GM19193 (cell line): ENCODE measurements around the gene CLN5.

Experiments
- POLR2A ChIP-seq: IDR thresholded peaks from 4 replicates; pipeline ENCODE4 v1.6.1; 2011; ENCODE audit not compliant: insufficient read depth, insufficient read length; ENCODE audit errors: extremely low read depth

Gene CLN5

DNA sequence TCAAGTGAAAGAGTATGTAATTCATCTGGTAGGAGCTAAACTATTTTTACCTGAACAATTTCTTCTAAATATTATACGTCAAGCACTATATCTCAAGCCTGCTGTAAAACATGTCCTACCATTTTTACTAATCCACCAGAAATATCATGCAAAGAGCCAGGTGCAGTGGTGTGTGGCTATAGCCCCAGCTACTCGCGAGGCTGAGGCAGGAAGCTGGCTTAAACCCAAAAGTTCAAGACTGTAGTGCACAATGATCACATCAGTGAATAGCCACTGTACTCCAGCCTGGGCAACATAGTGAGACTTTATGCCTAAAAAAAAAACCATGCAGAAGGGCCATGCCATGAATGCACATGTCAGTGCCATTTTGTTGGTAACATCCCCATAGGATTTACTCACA is 20.7 kb upstream of the CLN5 start:
- TF ChIP-seq POLR2A, result no peak

DNA sequence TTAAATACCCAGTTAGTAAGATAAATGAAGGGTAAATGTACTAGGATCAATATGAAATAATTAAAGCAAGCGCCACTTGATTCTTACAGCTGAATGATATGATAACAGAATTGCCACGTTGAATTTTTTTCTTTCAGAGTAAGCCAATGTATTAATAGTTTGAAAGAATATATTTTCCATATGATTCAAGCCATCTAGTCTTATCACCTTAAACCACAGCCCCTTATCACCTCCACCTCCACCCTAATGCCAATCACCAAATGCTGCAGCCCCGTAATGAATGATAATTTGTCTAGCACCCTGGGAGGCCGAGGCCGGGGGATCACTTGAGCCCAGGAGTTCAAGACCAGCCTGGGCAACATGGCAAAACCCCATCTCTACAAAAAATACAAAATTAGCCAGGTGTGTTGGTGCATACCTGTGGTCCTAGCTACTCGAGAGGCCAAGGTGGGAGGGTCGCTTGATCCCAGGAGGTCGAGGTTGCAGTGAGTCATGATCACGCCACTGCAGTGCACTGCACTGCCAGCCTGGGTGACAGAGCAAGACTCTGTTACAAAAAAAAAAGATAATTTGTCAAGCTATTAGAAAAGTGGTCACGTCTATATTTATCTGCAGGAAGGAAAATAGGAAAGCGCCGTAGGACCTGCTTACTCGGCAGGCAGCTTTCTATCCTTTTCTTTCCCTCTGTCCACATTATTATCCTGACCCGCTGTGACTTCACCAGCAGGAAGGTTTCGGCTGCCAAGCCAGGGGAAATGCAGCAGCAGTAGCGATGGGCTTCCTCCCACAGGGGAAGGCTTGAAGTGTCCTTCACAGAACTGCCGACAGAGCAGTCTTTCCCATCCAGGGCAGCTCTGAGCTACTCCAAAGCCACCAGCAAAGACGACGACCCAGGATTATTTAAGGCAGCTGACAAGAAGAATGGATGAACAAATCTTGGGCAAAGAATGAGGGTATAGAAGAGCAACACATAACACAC is 19.7 kb upstream of the CLN5 start:
- TF ChIP-seq POLR2A, result no peak

DNA sequence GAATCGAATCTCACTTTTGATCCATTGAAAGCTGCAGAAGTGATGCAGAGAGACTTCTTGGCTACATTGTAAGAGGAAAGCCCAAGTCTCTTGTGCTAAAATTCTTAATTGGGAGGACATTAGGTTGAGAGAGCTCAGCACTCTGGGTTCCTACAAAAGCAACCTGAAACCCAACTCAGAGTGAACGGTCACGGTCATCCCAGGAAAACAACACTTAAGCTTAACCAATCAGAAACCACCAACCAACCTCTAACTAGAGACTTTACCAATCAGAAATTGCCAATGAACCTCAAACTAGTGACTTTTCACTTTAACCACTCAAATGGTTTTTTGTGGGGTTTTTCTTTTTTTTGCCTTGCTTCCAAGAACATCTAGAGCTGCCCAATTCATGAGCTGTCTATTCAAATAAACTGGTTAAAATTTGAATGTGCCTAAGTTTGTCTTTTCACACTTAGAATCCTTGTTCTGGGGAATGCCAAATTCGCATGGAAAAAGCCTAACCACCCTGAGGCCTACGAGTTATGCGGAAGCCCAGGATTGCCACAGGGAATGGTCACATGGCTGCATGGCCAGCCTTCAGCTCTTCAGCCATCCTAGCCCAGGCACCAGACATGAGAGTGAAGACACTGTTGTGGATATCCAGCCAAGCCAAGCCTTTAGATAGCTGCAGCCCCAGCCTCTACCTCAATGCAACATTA is 17.8 kb upstream of the CLN5 start:
- TF ChIP-seq POLR2A, result no peak

DNA sequence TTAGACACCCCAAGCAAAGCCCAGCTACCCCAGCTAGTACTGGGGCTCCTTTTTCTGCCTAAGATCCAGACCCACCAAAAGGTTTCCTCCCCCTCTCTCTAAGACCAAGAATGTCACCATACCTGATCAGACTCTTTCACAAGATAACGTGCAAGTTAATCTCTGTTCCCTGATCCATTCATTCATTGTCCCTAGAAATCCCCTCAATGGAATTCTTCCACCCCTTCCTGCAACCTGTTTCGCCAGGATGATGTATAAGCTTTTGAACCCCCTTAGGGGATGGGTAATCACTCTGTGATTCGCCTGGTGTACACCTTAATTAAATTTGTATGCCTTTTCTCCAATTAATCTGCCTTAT is 17.3 kb upstream of the CLN5 start:
- no peak for TF ChIP-seq POLR2A

DNA sequence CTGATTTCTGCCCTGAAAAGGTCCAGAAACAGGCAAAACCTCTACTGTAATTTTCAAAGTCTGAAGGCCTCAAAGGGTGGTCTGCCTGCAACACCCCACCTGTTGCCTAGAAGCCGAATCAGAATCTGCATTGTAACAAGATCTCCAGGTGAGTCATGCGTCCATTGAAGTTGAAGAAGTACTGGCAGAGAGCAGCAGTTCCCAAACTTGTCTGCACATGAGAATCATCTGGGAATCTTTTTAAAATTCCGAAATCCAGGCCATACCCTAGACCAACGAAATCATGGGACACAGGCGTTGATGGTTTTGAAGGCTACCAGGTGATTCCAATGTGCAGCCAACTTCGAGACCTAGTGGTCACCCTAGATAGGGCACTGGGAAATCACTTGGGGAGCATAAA is 16.0 kb upstream of the CLN5 start:
- no peak for TF ChIP-seq POLR2A

DNA sequence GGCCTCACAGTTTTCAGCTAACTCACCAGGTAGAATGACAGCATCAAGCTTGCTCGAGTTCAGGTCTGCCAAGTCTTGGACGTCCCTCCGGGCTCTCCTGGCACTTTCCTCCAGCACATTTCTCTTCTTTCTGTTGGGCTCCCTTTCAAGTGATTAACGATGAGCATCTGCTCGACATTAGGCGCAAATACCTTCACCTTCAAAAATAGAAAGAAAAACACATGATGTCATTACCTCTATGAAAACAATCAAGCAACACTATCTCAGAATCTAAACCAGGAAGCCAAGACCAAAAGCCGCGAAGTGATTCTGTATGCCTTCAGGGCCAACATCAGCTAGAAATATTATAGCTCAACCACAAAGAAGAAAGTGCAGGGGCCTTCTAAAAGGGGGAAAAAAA is 15.4 kb upstream of the CLN5 start:
- TF ChIP-seq POLR2A, result no peak

DNA sequence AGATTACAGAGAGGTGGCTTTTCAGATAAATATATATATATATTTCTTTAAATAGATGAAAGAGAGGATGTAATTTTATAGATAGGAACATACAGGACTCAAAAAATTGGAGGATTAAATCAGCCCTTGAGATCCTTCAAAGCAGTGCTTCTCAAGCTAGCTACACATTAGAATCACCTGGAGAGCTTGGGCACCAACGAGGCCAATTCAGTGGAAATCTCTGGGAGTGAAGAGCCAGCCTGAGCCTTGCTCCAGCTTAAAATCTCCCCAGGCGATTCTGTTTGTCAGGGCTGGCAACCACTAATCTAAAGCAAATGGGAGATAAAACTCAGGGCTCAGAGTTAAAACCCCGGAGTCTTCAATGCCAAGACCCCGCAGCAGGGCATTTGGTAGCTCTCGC is 15.0 kb upstream of the CLN5 start:
- TF ChIP-seq POLR2A, result no peak

DNA sequence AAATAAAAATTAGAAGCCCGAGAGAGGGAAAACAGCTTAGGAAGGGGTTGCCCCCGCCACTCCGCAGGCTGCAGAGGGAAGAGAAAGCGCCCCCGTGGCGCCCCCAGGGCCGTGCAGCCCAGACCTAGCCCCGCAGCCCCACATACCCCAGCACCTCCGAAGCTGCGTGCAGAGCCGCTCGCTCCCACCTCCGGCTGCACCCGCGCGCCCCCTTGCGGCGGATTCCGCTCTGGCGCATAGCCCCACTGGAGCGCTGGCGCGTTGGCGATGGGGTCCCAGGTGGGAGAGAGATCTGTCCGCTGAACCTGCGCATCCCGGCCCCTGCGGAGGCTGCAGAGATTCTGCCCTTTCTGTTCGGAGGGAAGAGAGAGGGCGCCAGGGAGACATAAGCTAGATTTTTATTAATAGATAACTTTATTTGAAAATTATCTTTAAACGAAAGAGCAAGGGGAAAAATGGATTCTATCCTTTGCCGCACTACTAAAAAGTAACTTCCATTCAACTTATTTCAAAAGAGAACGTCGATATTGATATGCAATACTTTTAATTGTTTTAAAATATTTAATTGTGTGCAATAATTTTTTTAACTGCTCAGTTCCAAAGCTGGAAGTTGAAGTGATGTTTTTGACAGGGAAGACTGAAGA is 11.7 kb upstream of the CLN5 start:
- no peak for TF ChIP-seq POLR2A

DNA sequence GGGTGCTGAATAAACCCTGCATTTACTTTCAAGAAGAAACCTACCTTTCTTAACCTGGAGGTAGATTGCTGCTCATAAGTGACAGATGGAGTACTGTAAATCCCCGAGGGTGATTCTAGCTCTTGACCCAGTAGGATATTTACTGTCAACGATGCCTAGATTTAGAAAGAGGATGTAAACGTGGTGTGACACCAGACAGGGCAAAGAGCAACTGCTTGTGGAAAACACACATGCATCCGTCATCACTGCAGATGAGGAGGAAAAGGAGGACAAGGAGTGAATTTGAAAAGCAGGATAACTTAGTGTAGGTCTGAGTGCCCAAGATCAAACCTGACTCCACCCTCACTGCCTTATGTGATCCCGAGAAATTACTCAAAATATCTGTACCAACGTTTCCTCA is 9.8 kb upstream of the CLN5 start:
- no peak for TF ChIP-seq POLR2A

DNA sequence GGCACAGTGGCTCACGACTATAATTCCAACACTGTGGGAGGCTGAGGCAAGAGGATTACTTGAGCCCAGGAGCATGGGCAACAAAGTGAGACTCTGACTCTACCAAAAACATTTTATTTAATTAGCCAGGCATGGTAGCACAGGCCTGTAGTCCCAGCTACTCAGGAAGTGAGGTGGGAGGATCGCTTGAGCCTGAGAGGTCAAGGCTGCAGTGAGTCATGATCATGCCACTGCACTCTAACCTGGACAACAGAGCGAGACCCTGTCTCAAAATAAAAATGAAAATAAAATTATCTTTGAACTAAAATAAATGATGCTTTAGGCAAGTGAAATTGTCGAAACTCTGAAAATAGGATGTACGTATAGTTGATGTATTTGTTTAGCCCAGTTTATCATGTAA is 8.2 kb upstream of the CLN5 start:
- TF ChIP-seq POLR2A, result no peak

DNA sequence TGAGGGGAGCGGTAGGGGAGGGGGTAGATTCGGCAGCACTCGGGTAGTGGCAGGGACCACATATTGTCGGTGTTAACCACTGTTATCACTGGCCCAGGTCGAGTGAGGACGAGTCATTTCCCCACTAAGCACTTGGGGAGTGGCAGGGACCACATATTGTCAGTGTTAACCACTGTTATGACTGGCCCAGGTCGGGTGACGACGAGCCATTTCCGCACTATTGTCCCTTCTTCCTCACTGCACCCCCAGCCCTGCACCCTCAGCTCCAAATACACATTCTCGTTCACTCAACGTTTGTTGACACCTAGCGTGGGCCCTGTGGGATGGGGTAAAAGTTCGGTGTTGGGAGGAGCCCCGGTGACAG is 467 bp upstream of the CLN5 start:
- no peak for TF ChIP-seq POLR2A

DNA sequence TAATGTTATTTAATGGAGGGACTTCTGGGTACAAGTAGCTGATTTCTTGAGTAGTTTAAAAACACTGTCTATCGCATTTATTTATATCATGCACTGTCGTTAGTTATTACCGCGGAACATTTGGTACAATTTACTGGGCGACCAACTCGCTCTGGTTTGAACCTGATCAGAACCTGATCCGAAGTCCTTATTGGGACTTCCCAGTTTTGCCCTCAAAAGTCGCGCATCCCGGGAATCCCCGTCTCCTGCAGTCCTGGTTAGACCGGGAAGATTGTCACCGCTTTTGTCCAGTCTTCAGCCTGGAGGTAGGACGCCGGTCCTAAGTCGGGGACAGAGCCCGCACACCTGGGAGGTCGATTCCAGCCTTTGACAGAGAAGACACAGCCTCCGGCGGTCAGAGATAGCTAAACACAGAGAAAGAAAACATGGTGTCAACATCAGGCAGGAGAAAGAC is 694 bp downstream of the CLN5 start:
- TF ChIP-seq POLR2A, result no peak

DNA sequence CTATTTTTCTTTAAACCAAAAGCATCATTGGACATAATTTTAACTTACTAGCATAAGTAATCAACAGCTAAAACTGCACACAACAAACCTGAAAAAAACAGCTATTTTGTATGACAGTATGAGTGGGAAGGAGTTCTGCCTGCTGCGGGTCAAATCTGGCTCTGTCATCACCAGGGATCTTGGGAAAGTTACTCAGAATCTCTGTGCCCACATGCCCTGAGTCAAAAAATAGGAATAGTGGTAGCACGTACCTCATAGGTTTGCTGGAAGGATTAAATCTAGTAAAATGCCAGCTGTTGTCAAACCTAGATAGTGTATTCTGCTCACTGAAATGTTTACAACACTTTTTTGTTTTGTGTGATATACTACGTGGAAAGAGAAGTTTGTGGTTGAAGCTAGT is 1.1 kb downstream of the CLN5 start:
- TF ChIP-seq POLR2A, result no peak

DNA sequence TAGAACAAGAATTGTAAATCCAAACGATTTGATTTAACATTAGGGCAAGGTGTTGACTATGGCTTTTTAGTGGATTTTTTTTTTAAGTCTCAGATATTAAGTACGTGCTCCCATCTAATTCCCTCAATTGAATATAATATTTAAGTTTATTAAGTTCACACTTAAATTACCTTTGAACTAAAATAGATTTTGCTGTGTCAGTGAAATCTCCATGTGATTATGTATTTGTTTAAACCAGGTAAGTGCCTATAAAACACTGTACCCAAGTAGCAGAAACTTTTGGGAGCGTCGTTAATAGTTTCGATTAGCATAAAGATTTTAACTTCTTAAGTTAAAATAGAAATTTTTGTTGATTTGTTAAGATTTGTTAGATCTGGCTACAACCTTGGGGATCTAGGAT is 1.6 kb downstream of the CLN5 start:
- TF ChIP-seq POLR2A, result no peak

DNA sequence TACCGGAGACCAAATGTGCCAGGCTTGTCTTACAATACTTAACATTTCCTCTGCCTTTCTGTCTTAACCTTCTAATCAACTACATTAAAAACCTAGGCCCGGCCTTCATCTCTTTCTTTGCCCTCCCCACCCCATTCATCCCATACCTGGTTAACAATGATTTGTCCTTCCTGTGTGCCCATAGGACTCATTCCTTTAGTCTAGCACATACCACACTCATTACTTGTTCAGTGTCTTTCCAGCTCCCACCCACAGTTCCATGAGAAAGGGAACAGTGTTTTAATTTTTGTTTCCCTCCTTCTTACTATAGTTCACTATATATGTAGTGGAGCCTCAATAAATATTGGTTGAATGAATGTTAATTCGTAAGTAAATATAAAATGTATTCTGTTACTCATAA is 2.4 kb downstream of the CLN5 start:
- TF ChIP-seq POLR2A, result no peak

DNA sequence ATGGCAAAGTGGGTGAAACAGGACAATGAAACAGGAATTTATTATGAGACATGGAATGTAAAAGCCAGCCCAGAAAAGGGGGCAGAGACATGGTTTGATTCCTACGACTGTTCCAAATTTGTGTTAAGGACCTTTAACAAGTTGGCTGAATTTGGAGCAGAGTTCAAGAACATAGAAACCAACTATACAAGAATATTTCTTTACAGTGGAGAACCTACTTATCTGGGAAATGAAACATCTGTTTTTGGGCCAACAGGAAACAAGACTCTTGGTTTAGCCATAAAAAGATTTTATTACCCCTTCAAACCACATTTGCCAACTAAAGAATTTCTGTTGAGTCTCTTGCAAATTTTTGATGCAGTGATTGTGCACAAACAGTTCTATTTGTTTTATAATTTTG is 8.6 kb downstream of the CLN5 start:
- TF ChIP-seq POLR2A, result no peak
